Mucosa of gallbladder (tissue), 1 donor: ENCODE measurements around the gene NKX1-2. TPM values are rescaled to one million over a fixed set of nuclear protein-coding genes. Genes with fewer than 3 reads are reported as not detected.
A peak's percentile ranks its signal among the peaks of the same experiment; 100 is the strongest.

ENCODE experiments used
- DNase-seq: peaks from one replicate; pipeline ENCODE4 v3.0.0-alpha.2; 2020; ENCODE audit warnings: low spot score
- total RNA-seq: library from RNA; stranded (reverse); gene quantifications from one replicate; pipeline ENCODE4 v1.2.1, GENCODE V29; 2021
- donor health status: DM: no; HTN: no; CAD: no.

NKX1-2 gene
- total RNA-seq, 1 donor from 2014 or later, result 0.09 TPM

DNA sequence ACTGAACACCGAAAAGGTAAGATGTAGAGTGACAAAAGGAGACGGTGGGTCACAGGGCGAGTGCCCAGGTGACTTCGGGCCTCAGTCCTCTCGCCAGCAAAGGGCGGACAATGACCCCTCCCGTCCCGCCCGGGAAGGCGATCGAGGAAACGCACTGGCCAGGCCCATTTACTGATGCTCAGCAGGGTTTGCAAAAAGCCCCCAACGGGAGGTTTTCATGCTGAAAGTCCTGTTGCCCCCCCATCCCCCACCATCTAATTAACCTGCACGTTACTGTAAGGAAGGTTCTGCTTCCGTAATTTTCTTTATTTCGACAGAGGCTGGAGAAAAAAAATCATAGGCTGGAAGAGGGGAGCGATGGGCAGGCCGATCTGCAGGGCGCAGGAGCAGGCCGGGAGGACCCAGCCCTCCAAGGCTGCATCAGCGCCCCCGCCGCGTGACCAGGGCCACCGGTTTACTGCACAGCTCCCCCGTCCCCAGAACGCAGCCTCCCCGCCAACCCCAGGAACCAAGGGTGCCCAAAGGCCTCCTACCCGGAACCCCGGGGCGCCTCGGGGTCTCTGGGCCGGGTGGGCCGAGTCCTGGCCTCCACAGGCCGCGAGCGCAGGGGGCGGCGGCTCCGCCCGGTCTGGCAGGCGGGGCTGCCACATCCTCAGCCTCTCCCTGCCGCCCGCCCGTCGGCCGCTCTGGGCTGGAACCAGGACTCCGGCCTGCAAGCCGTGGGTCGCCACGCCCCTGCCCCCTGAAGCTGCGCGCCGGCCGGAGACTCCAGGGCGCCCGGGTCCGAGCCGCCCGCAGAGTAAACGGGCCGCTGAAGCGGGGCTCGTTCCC lies 31.7 kb downstream of the NKX1-2 start:
- DNase-seq, result peak; percentile 38

DNA sequence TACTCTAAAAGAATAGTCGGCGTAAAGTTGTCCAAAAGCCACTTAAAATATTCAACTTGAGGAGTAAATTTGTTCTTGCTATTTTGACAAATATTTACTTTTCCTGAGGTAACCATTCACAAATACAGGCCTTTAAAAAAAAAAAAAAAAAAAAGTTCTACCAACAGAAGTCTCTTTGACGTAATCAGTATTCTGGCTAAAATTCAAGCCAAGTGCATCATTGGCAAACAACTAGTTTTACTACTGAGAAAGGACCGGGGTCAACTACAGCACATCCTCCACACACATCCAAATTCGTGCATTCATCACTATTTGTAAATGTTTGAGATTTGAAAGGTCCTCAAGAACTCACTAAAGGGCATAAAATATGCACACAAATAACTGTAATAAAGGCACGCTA lies 33.1 kb downstream of the NKX1-2 start:
- DNase-seq, result peak; percentile 36

DNA sequence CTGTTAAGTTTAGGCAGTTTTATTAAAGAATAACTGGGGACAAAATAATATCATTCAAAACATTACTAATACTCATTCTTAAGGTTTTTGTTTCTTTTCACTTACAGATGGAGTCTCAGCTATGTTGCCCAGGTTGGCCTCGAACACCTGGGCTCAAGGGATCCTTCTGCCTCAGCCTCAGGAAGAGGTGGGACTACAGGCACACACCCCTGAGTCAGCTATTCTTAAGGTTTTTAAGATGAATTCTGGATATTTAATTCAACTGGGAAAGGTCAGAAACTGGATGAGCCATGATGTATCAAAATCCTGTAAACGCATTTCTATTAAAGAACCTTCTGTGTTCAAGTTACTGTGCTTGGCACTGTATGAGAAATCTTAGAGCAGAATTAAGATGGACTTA lies 34.6 kb downstream of the NKX1-2 start:
- no peak for DNase-seq

DNA sequence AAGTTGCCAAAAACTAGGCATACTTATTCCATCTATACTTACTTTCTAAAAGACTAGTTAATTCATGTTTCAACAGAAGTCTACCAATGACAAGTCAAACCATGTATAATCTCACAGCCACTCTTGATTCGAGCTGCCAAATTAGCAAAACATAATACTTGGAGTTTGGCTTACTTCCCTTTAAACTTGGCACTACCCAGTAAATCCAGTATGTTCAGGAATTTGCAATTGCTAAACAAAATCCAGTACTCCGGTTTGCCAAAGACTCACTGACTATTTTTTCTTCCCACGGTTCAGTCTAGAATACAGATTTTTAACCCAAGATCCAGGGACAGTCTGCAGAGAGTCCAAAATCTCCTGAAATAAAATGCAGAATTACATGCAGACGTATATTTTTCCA lies 35.8 kb downstream of the NKX1-2 start:
- DNase-seq, result no peak

DNA sequence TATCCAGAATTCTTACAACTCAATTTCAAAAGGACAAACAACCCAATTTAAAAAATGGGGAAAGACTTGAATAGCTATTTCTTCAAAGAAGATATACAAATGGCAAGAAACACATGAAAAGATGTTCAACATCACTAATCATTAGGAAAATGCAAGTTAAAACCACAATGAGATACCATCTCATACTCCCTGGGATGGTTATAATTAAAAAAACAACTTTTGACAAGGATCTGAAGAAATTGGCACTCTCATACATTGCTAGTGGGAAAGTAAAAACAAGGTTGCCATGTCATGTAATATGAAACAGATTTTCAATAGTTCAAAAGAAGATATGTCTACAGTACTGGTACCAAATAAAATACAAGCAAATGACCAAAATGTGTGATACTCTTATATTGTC lies 40.1 kb downstream of the NKX1-2 start:
- no peak for DNase-seq

DNA sequence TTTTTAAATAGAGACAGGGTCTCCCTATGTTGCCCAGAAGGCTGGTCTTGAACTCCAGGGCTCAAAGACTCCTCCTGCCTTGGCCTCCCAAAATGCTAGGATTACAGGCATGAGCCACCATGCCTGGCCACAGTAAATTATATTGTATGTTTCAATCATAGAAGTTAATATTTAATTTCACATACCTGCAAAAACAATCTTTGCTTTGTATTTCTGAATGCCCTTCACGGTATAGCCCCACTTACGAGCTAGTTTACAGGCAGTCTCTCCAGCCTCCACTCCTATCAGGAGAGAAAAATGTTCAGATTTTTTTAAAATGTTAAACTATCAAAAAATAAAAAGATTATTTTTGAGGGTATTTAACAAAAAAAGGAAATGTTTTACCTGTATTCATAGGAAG lies 41.5 kb downstream of the NKX1-2 start:
- DNase-seq, result no peak

DNA sequence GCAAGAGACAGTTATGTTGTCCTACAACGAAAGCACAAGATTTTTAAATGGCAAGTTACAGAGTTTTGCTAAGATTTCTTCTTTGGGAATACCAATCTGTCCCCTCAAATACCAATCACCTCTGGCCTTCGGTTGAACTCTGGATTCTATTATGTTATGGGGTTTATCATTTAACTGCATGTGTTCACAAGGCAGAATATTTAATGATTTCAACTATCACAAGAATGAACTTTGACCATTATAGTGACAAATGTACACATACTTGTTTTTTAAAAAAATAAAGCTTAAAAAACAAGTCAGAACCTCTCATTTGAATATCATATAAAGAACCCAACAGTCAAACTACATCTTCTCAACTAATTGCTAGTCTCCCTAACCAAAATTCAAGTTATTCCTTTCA lies 42.4 kb downstream of the NKX1-2 start:
- DNase-seq, result no peak

DNA sequence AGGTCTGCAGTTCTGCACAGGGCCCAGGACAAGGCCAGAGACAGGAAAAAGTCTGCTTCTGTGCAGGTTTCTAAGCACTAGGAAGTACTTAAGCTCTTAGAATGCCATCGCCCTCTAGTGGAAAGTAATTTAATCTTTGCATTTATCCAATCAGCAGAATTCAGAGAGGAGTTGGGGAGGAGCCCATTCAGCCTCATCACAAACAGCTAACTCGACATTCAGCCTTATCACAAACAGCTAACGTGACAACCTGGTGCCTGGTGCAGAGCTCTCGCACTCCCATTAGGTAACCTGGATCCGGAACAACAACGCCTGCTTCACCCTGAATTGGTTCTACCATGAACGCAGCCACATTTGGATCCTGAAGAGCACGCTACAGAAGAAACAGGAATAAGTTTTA lies 46.3 kb downstream of the NKX1-2 start:
- DNase-seq, result peak; percentile 51

DNA sequence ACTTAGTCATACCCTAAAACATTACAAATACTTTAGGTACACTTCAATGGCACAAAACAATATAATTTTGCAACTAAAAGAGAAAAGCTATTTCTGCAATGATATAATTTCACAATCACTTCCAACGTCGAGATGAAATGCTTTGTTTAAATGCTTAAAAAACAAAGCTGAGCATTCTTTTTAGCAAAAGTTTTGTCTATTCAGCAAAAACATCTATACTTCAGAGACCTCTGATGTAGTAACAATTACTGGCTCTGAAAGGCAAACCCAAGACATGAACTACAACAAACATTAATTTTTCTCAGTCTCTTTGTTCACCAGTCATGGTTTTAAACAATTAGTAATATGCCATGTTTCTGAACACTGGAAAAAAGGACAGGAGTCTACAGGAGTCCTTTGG lies 47.6 kb downstream of the NKX1-2 start:
- no peak for DNase-seq

DNA sequence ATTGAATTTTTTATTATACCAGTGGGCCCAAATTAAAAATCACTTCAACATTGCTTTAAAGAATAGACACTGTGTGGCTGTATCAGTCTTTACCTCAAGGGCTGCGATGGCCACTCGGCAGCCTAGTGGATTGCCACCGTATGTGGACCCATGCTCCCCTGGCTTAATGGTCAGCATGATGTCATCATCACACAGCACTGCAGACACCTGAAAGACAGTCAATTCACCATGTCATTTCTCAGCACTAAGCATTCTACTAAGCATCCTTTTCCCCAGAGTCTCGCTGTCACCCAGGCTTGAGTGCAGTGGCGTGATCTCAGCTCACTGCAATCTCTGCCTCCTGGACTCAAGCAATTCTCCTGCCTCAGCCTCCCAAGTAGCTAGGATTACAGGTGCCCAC lies 48.2 kb downstream of the NKX1-2 start:
- no peak for DNase-seq

Other genes with a start within 250 kb of the NKX1-2 start
- gene OAT, start 31.1 kb downstream of the NKX1-2 start, total RNA-seq, result 133 TPM
- 35.9 TPM for gene LHPP, start 11.8 kb upstream of the NKX1-2 start, total RNA-seq